ENCODE results near the gene AVPI1.
A peak's percentile ranks its signal among the peaks of the same experiment; 100 is the strongest.

AVPI1 gene

DNA sequence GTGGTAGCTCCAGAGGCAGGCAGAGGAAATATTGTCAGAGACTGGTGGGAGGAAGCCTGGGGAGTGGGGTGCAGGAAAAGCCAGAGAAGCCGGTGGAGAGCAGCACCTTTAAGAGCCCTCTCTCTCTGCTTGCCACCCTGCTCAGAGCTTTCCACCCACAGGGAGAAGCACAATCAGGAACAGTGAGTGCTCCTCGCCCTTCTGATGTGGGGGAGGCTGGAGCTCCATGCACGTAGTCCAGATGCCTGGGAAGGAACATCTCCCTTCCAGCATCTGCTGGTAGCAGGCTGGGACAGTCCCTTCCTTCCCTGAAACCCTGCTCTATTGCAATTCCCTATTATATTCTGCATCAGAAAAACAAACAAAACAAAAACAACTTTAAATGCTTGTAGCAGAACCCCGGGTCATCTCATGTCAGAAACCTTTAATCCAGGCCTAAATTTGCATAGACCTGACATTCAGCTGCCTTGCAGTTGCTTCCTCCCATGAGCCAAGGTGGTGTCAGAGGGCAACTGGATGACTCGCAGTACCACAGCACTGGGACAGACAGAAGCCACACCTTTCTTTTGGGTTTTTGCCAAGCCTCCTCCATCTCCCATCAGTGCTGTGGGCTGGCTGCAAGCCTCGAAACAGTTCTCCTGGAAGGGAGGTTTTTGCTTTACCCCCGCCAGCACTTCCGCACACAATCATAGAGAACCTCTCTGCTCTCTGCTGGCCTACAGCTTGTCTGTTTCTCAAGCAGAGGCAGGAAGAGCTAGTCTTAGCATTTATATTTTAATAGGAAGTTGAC is 13.1 kb downstream of the AVPI1 start:
- TF ChIP-seq CTCF (IDR thresholded peaks at IDR 0.05; ENCODE audit: poor library complexity, severe bottlenecking) = no peak
- Histone ChIP-seq H3K9me3 (ENCODE audit: severe bottlenecking) (no peaks in the 10 kb centered on the region), H3K27ac (ENCODE audit: poor library complexity, severe bottlenecking) (peak overlapping the region; percentile 10), H3K4me3 (ENCODE audit: severe bottlenecking) (no peak overlapping the region), H3K27me3 (ENCODE audit: insufficient read depth, poor library complexity, severe bottlenecking) (no peaks in the 10 kb centered on the region), H3K4me1 (ENCODE audit: insufficient read depth, poor library complexity, severe bottlenecking) (peaks cover 5% of the 10 kb centered on the region), H3K36me3 (ENCODE audit: low read depth) (peaks cover 92% of the 10 kb centered on the region)
- DNase-seq (ENCODE audit: low spot score) = no peak
- ATAC-seq (ENCODE audit: low read depth) = peak; percentile 56

GRCh38 chr10:97669571-97669970 is 17.5 kb downstream of the AVPI1 start:
- TF ChIP-seq CTCF (IDR thresholded peaks at IDR 0.05; ENCODE audit: poor library complexity, severe bottlenecking) = no peak

DNA sequence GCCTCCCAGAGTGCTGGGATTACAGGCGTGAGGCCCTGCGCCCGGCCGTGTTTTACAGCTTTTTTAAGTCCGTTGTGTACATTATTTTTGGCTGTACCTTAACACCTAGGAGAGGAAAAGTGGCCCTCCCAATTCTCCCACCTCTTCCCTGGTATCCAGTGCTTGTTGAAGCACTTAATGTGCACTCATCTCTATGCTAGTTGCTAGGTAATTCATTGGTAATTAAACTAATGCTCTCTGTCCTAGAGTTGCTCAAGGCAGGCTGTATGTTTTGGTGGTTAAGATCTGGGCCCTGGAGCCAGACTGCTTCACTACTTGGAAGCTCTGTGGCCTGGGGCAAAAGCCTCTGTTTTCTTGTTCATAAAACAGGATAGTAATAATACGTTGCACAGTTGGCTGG is 19.6 kb downstream of the AVPI1 start:
- DNase-seq (ENCODE audit: low spot score) (no peak), ATAC-seq (ENCODE audit: low read depth) (no peak)
- Histone ChIP-seq H3K27me3 (ENCODE audit: insufficient read depth, poor library complexity, severe bottlenecking) (no peaks in the 10 kb centered on the region), H3K9me3 (ENCODE audit: severe bottlenecking) (no peaks in the 10 kb centered on the region), H3K27ac (ENCODE audit: poor library complexity, severe bottlenecking) (no peak overlapping the region), H3K4me3 (ENCODE audit: severe bottlenecking) (no peak overlapping the region), H3K36me3 (ENCODE audit: low read depth) (peaks cover 90% of the 10 kb centered on the region), H3K4me1 (ENCODE audit: insufficient read depth, poor library complexity, severe bottlenecking) (no peaks in the 10 kb centered on the region)
- TF ChIP-seq CTCF (IDR thresholded peaks at IDR 0.05; ENCODE audit: poor library complexity, severe bottlenecking) = no peak

More at GRCh38 chr10:97669571-97669970, 17.5 kb downstream of the AVPI1 start:
- ATAC-seq (ENCODE audit: low read depth) (0 out of 3 replicates have a peak, but pooled peaks have one; percentile 15), DNase-seq (ENCODE audit: low spot score) (no peak)
- Histone ChIP-seq H3K27me3 (ENCODE audit: insufficient read depth, poor library complexity, severe bottlenecking) (no peaks in the 10 kb centered on the region), H3K4me3 (ENCODE audit: severe bottlenecking) (no peak overlapping the region), H3K27ac (ENCODE audit: poor library complexity, severe bottlenecking) (no peak overlapping the region), H3K36me3 (ENCODE audit: low read depth) (peaks cover 93% of the 10 kb centered on the region), H3K4me1 (ENCODE audit: insufficient read depth, poor library complexity, severe bottlenecking) (peaks cover 5% of the 10 kb centered on the region), H3K9me3 (ENCODE audit: severe bottlenecking) (no peaks in the 10 kb centered on the region)

- H3K4me3 ChIP-seq (ENCODE audit: severe bottlenecking) = no peak overlapping the region
- ATAC-seq (ENCODE audit: low read depth) = no peak
- no peak for TF ChIP-seq CTCF (IDR thresholded peaks at IDR 0.05; ENCODE audit: poor library complexity, severe bottlenecking)
- peaks cover 90% of the 10 kb centered on the region for H3K36me3 ChIP-seq (ENCODE audit: low read depth)
- no peaks in the 10 kb centered on the region for H3K9me3 ChIP-seq (ENCODE audit: severe bottlenecking)
- DNase-seq (ENCODE audit: low spot score) = no peak
- no peaks in the 10 kb centered on the region for H3K27me3 ChIP-seq (ENCODE audit: insufficient read depth, poor library complexity, severe bottlenecking)
- H3K27ac ChIP-seq (ENCODE audit: poor library complexity, severe bottlenecking) = no peak overlapping the region
- no peaks in the 10 kb centered on the region for H3K4me1 ChIP-seq (ENCODE audit: insufficient read depth, poor library complexity, severe bottlenecking)
These were observed 20.0 kb downstream of the AVPI1 start for GRCh38 chr10:97666992-97667391.

- DNase-seq (ENCODE audit: low spot score) = no peak
- Histone ChIP-seq H3K9me3 (ENCODE audit: severe bottlenecking) (no peaks in the 10 kb centered on the region), H3K27me3 (ENCODE audit: insufficient read depth, poor library complexity, severe bottlenecking) (no peaks in the 10 kb centered on the region), H3K4me1 (ENCODE audit: insufficient read depth, poor library complexity, severe bottlenecking) (no peaks in the 10 kb centered on the region), H3K4me3 (ENCODE audit: severe bottlenecking) (no peak overlapping the region), H3K27ac (ENCODE audit: poor library complexity, severe bottlenecking) (no peak overlapping the region), H3K36me3 (ENCODE audit: low read depth) (peaks cover 88% of the 10 kb centered on the region)
- no peak for ATAC-seq (ENCODE audit: low read depth)
- TF ChIP-seq CTCF (IDR thresholded peaks at IDR 0.05; ENCODE audit: poor library complexity, severe bottlenecking) = no peak
These were observed 22.7 kb downstream of the AVPI1 start for GRCh38 chr10:97664282-97664850.
